ENCODE results near the gene MOCOS.
"Not testable (repeated sequence)": the region's sequence is repeated elsewhere in the genome, so short reads cannot be mapped to it uniquely, and the experiment has no call there.

The MOCOS gene

DNA sequence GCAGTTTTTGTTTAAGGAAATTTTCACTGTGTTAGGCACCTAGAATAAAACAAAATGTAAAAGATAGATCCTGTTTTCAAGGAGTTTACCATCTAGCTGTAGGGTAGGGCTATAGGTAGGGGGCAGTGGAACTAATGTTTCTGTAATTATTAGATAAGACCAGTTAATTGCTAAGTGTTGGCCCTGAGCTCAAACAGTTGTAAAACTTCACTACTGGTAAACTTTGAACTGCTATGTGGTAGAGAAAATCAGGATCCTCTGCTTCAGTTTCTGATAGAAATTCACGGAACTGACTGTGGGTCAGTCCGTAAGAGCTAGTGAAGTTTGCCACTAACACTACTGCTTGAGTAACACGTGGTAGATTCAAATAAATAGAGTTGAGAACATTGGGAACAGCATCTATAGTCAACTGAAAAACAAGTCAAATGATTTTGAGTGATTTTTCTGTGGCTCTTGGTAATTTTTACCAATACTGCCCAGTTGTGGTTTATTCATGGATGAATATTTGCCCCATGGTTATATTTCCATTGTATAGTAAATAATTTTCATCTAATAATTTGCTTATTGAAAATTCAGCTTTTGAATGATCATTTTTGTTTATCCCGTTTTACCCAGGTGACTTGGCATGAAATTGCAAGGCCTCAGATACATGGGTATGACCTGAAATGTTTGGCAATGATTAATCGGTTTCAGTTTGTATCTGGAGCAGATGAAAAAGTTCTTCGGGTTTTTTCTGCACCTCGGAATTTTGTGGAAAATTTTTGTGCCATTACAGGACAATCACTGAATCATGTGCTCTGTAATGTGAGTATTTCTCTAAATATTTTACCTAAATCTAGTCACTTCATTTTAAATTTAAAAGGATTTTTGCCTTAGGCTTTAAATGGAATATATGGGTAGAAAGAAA, 31.2 kb upstream of the MOCOS start:
- Histone ChIP-seq H3K27ac (ENCODE audit: low read depth in 2 of 2, low read length in 2 of 2) (no peak overlapping the region), H3K4me1 (ENCODE audit: control insufficient read depth in 2 of 2, insufficient read depth in 2 of 2, low read length in 2 of 2) (no peaks in the 10 kb centered on the region), H3K27me3 (ENCODE audit: control insufficient read depth in 2 of 2, insufficient read depth in 2 of 2, low read length in 2 of 2) (no peaks in the 10 kb centered on the region), H3K9ac (ENCODE audit: low read depth in 1 of 2, low read length in 2 of 2) (no peak overlapping the region), H3K36me3 (ENCODE audit: control insufficient read depth in 2 of 2, insufficient read depth in 2 of 2, low read length in 2 of 2) (peaks cover 51 to 69% of the 10 kb centered on the region in 2 donors), H3K4me3 (ENCODE audit: low read length in 2 of 2) (no peak overlapping the region), H3K9me3 (ENCODE audit: control insufficient read depth in 2 of 2, low read length in 2 of 2) (no peaks in the 10 kb centered on the region)

DNA sequence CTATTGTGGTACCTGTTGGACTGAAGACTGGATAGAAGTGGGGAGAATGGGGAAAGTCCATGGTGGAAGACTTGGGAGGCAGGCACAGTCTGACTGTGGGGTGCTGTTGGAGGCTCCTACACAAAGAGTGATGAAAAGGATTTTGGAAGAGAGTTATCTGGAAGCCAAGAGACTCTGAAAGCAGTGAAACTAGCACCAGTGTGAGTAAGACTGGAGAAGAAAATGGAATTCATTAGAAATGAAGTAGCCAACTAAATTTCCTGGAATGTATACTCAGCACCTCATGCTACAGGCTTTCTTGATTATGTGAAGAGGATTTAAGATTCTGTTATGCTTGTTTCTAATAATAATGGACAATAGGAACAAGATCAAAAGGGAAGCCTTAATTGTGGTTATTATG, 29.9 kb upstream of the MOCOS start:
- Histone ChIP-seq H3K27ac (ENCODE audit: low read depth in 2 of 2, low read length in 2 of 2) (no peak overlapping the region), H3K36me3 (ENCODE audit: control insufficient read depth in 2 of 2, insufficient read depth in 2 of 2, low read length in 2 of 2) (peaks cover 49 to 68% of the 10 kb centered on the region in 2 donors), H3K9ac (ENCODE audit: low read depth in 1 of 2, low read length in 2 of 2) (no peak overlapping the region), H3K4me3 (ENCODE audit: low read length in 2 of 2) (no peak overlapping the region), H3K9me3 (ENCODE audit: control insufficient read depth in 2 of 2, low read length in 2 of 2) (no peaks in the 10 kb centered on the region), H3K4me1 (ENCODE audit: control insufficient read depth in 2 of 2, insufficient read depth in 2 of 2, low read length in 2 of 2) (no peaks in the 10 kb centered on the region), H3K27me3 (ENCODE audit: control insufficient read depth in 2 of 2, insufficient read depth in 2 of 2, low read length in 2 of 2) (no peaks in the 10 kb centered on the region)

DNA sequence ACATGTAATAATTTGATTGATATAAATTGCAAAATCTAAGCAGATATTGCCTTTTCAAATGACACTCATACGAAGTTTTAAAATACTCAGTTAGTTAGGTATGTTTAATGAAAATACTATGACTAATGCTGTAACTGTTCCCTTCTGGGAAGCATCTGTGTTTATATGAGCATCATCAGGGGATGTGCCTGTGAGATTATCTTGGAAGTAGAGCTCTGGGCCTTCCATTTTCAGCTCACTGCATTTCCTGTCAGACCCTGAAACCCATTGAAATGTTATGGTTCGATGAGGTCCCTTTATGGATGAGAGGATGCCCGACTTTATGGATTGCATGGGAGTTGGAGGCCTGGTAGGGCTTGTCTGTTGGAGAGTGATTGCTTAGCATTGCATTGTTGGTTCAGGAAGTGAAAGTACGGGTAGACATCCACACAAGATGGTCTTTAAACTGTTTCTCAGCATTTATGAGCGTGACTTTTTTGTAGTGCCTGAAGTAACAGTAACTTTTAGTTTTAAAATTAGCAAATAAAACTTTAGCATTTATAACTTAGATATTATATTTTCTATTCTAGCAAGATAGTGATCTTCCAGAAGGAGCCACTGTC, 28.9 kb upstream of the MOCOS start:
- no peaks in the 10 kb centered on the region for H3K9me3 ChIP-seq (ENCODE audit: control insufficient read depth in 2 of 2, low read length in 2 of 2)
- no peak overlapping the region for H3K4me3 ChIP-seq (ENCODE audit: low read length in 2 of 2)
- H3K36me3 ChIP-seq (ENCODE audit: control insufficient read depth in 2 of 2, insufficient read depth in 2 of 2, low read length in 2 of 2), result peaks cover 54 to 69% of the 10 kb centered on the region in 2 donors
- no peaks in the 10 kb centered on the region for H3K4me1 ChIP-seq (ENCODE audit: control insufficient read depth in 2 of 2, insufficient read depth in 2 of 2, low read length in 2 of 2)
- H3K9ac ChIP-seq (ENCODE audit: low read depth in 1 of 2, low read length in 2 of 2), result no peak overlapping the region
- no peak overlapping the region for H3K27ac ChIP-seq (ENCODE audit: low read depth in 2 of 2, low read length in 2 of 2)
- H3K27me3 ChIP-seq (ENCODE audit: control insufficient read depth in 2 of 2, insufficient read depth in 2 of 2, low read length in 2 of 2), result no peaks in the 10 kb centered on the region

DNA sequence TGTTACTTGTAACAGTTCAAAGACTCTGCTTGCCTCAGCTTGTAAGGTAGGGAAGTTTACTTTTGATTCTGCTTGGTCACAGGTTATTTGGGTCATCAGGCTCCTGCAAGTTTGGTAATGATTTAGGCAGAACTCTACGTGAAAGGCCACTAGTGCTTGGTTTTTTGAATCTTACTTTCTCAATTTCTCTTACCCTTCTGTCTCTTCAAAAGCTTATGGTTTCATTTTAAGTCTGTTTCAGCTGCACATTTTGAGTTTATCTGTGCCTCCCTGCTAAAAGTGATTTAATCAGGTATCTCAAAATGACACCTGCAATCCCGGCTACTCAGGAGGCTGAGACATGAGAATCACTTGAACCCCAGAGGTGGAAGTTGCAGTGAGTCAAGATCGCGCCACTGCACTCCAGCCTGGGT, 26.3 kb upstream of the MOCOS start:
- Histone ChIP-seq H3K36me3 (ENCODE audit: control insufficient read depth in 2 of 2, insufficient read depth in 2 of 2, low read length in 2 of 2) (peaks cover 45 to 60% of the 10 kb centered on the region in 2 donors), H3K27ac (ENCODE audit: low read depth in 2 of 2, low read length in 2 of 2) (no peak overlapping the region)

DNA sequence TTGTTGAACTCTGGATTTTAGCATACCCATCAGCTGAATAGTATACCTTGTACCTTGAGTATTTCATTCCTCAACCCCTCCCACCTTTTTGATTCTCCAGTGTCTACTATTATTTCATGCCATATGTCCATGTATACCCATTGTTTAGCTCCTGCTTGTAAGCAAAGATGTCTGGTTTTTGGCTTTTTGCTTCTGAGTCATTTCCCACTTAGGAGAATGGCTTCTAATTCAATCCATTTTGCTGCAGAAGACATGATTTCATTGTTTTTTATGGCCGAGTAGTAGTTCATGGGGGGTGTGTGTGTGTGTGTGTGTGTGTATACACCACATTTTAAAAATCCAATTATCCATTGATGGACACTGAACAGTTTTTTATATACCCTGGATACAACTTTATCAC, 24.3 kb upstream of the MOCOS start:
- peaks cover 35 to 59% of the 10 kb centered on the region in 2 donors for H3K36me3 ChIP-seq (ENCODE audit: control insufficient read depth in 2 of 2, insufficient read depth in 2 of 2, low read length in 2 of 2)
- no peak overlapping the region for H3K9ac ChIP-seq (ENCODE audit: low read depth in 1 of 2, low read length in 2 of 2)
- H3K4me1 ChIP-seq (ENCODE audit: control insufficient read depth in 2 of 2, insufficient read depth in 2 of 2, low read length in 2 of 2), result no peaks in the 10 kb centered on the region
- no peak overlapping the region for H3K27ac ChIP-seq (ENCODE audit: low read depth in 2 of 2, low read length in 2 of 2)
- no peaks in the 10 kb centered on the region for H3K9me3 ChIP-seq (ENCODE audit: control insufficient read depth in 2 of 2, low read length in 2 of 2)
- no peaks in the 10 kb centered on the region for H3K27me3 ChIP-seq (ENCODE audit: control insufficient read depth in 2 of 2, insufficient read depth in 2 of 2, low read length in 2 of 2)
- H3K4me3 ChIP-seq (ENCODE audit: low read length in 2 of 2), result no peak overlapping the region

More for the DNA sequence above, 26.3 kb upstream of the MOCOS start:
- no peaks in the 10 kb centered on the region for H3K27me3 ChIP-seq (ENCODE audit: control insufficient read depth in 2 of 2, insufficient read depth in 2 of 2, low read length in 2 of 2)
- no peaks in the 10 kb centered on the region for H3K9me3 ChIP-seq (ENCODE audit: control insufficient read depth in 2 of 2, low read length in 2 of 2)
- H3K4me3 ChIP-seq (ENCODE audit: low read length in 2 of 2), result no peak overlapping the region
- no peak overlapping the region for H3K9ac ChIP-seq (ENCODE audit: low read depth in 1 of 2, low read length in 2 of 2)
- H3K4me1 ChIP-seq (ENCODE audit: control insufficient read depth in 2 of 2, insufficient read depth in 2 of 2, low read length in 2 of 2), result no peaks in the 10 kb centered on the region

DNA sequence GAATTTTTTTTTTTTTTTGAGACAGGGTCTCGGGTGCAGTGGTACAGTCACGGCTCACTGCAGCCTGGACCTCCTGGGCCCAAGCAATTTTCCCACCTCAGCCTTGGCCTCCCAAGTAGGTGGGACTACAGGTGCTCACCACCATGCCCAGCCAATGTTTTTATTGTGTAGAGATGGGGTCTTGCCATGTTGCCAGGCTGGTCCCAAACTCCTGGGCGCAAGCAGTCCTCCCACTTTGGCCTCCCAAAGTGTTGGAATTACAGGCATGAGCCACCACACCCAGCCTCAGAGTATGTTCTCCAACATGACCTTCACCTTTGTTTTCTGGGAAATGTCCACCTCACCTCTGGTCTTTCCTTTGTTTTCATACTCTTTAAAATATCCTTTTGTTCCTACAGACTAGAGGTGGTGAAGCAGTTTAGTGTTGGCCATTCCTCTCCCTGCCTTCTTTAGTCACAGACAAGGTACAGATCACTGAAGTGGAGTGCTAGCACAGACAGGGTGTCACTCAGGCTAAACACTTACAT, 19.5 kb upstream of the MOCOS start:
- no peaks in the 10 kb centered on the region for H3K4me1 ChIP-seq (ENCODE audit: control insufficient read depth in 2 of 2, insufficient read depth in 2 of 2, low read length in 2 of 2)
- no peaks in the 10 kb centered on the region for H3K27me3 ChIP-seq (ENCODE audit: control insufficient read depth in 2 of 2, insufficient read depth in 2 of 2, low read length in 2 of 2)
- no peak overlapping the region for H3K4me3 ChIP-seq (ENCODE audit: low read length in 2 of 2)
- peaks cover 26 to 59% of the 10 kb centered on the region in 2 donors for H3K36me3 ChIP-seq (ENCODE audit: control insufficient read depth in 2 of 2, insufficient read depth in 2 of 2, low read length in 2 of 2)
- H3K9me3 ChIP-seq (ENCODE audit: control insufficient read depth in 2 of 2, low read length in 2 of 2), result no peaks in the 10 kb centered on the region
- H3K9ac ChIP-seq (ENCODE audit: low read depth in 1 of 2, low read length in 2 of 2), result no peak overlapping the region
- H3K27ac ChIP-seq (ENCODE audit: low read depth in 2 of 2, low read length in 2 of 2), result no peak overlapping the region

DNA sequence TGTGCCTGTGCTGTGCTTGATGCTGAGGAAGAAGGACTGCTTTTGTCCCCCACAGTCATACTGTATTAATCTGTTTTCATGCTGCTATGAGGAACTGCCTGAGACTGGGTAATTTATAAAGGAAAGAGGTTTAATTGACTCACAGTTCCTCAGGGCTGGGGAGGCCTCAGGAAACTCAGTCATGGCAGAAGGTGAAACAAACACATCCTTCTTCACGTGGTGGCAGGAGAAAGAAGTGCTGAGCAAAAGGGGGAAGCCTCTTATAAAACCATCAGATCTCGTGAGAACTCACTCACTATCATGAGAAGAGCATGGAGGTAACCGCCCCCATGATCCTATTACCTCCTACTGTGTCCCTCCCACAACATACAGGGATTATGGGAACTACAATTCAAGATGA, 19.0 kb upstream of the MOCOS start:
- not testable (repeated sequence) for H3K27ac ChIP-seq (ENCODE audit: low read depth in 2 of 2, low read length in 2 of 2); H3K4me3 ChIP-seq (ENCODE audit: low read length in 2 of 2); H3K9ac ChIP-seq (ENCODE audit: low read depth in 1 of 2, low read length in 2 of 2); H3K4me1 ChIP-seq (ENCODE audit: control insufficient read depth in 2 of 2, insufficient read depth in 2 of 2, low read length in 2 of 2); H3K9me3 ChIP-seq (ENCODE audit: control insufficient read depth in 2 of 2, low read length in 2 of 2); H3K27me3 ChIP-seq (ENCODE audit: control insufficient read depth in 2 of 2, insufficient read depth in 2 of 2, low read length in 2 of 2)
- peaks cover 23 to 59% of the 10 kb centered on the region in 2 donors for H3K36me3 ChIP-seq (ENCODE audit: control insufficient read depth in 2 of 2, insufficient read depth in 2 of 2, low read length in 2 of 2)

DNA sequence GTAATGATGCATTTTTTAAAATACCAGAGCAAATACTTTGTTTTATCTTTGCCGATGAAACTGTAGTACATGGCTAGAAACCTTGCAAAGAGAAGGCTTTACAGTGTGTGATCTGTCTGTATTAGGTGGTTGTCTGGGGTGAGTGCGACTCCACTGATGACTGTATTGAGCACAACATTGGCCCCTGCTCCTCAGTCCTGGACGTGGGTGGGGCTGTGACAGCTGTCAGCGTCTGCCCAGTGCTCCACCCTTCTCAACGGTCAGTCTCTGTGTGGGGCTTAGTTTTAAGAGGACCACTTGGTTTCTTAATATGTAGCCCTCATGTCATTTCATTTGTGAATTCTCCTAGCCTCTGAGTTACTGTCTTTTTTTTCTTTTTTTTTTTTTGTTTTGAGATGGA, 17.4 kb upstream of the MOCOS start:
- Histone ChIP-seq H3K27me3 (ENCODE audit: control insufficient read depth in 2 of 2, insufficient read depth in 2 of 2, low read length in 2 of 2) (no peaks in the 10 kb centered on the region), H3K9me3 (ENCODE audit: control insufficient read depth in 2 of 2, low read length in 2 of 2) (no peaks in the 10 kb centered on the region), H3K4me3 (ENCODE audit: low read length in 2 of 2) (no peak overlapping the region), H3K4me1 (ENCODE audit: control insufficient read depth in 2 of 2, insufficient read depth in 2 of 2, low read length in 2 of 2) (no peaks in the 10 kb centered on the region), H3K9ac (ENCODE audit: low read depth in 1 of 2, low read length in 2 of 2) (no peak overlapping the region), H3K27ac (ENCODE audit: low read depth in 2 of 2, low read length in 2 of 2) (no peak overlapping the region), H3K36me3 (ENCODE audit: control insufficient read depth in 2 of 2, insufficient read depth in 2 of 2, low read length in 2 of 2) (peaks cover 28 to 64% of the 10 kb centered on the region in 2 donors)

DNA sequence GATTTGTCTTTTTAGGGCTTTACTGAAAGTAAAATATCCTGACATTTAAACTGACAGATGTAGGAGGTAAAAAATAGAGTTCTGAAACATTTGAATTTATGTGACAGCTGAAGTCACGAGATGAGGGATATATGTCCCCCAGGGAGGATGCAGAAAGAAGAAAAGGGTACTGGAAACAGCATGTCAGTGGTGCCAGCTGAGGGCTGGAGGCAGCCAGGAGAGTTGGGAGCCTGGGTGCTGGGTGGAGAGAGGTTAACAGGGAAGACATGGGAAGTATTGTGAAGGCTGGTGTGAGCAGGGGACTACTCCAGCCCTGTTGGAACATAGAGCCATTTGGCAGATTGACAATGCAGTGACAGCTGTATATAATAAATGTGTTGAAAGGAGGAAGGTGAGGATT, 11.8 kb upstream of the MOCOS start:
- Histone ChIP-seq H3K4me3 (ENCODE audit: low read length in 2 of 2) (no peak overlapping the region), H3K9me3 (ENCODE audit: control insufficient read depth in 2 of 2, low read length in 2 of 2) (no peaks in the 10 kb centered on the region), H3K4me1 (ENCODE audit: control insufficient read depth in 2 of 2, insufficient read depth in 2 of 2, low read length in 2 of 2) (peaks cover 2 to 5% of the 10 kb centered on the region in 2 donors), H3K27ac (ENCODE audit: low read depth in 2 of 2, low read length in 2 of 2) (peak overlapping the region in 1 of 2 donors; percentile 40), H3K27me3 (ENCODE audit: control insufficient read depth in 2 of 2, insufficient read depth in 2 of 2, low read length in 2 of 2) (no peaks in the 10 kb centered on the region), H3K36me3 (ENCODE audit: control insufficient read depth in 2 of 2, insufficient read depth in 2 of 2, low read length in 2 of 2) (peaks cover 26 to 40% of the 10 kb centered on the region in 2 donors), H3K9ac (ENCODE audit: low read depth in 1 of 2, low read length in 2 of 2) (no peak overlapping the region)

DNA sequence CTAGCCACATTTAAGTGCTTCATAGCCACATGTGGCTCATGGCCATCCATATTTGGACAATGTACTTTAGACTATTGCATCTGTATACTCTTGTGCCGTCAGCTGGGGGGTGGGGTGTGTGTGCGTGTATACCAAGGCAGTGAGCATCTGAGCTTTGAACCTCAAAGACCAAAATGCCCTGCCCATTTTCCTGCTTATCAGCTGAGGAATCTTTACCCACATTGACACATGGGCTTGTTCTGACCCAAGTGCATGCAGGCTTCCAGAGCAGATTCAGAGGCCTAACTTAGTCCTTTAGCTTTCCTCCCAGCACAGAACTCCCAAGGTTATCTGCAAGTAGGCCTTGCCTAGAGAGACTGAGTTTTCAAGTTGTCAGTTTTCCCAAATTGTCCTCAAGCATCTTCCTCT, 11.1 kb upstream of the MOCOS start:
- no peaks in the 10 kb centered on the region for H3K27me3 ChIP-seq (ENCODE audit: control insufficient read depth in 2 of 2, insufficient read depth in 2 of 2, low read length in 2 of 2)
- peak overlapping the region; percentile 36 to 38 for H3K27ac ChIP-seq (ENCODE audit: low read depth in 2 of 2, low read length in 2 of 2)
- H3K4me3 ChIP-seq (ENCODE audit: low read length in 2 of 2), result no peak overlapping the region
- H3K9me3 ChIP-seq (ENCODE audit: control insufficient read depth in 2 of 2, low read length in 2 of 2), result no peaks in the 10 kb centered on the region
- H3K4me1 ChIP-seq (ENCODE audit: control insufficient read depth in 2 of 2, insufficient read depth in 2 of 2, low read length in 2 of 2), result peaks cover 2 to 5% of the 10 kb centered on the region in 2 donors
- peaks cover 26 to 33% of the 10 kb centered on the region in 2 donors for H3K36me3 ChIP-seq (ENCODE audit: control insufficient read depth in 2 of 2, insufficient read depth in 2 of 2, low read length in 2 of 2)
- no peak overlapping the region for H3K9ac ChIP-seq (ENCODE audit: low read depth in 1 of 2, low read length in 2 of 2)
